ENCODE measurements around the gene EXOG. TPM values are rescaled to one million over a fixed set of nuclear protein-coding genes. Genes with fewer than 3 reads are reported as not detected.

EXOG gene
- total and polyA plus RNA-seq, 10 of the 15 experiments (the other 5 are each of a cell fraction or from before 2014, with no cell fraction given), result 7.8 to 20.9 (median 19.6) TPM

- CTCF ChIA-PET, result interaction anchor here (0.6 to 1.8 kb wide), 3 partner anchors 32 to 102 kb away, joined by 3 to 5 read pairs (median 4); no protein-coding TSS in a partner anchor
- Histone ChIP-seq H3K27me3 (replicated peaks in 1 of 2; ENCODE audit: control insufficient read depth in 2 of 2, insufficient read depth in 2 of 2, low read length in 1 of 2) (no peaks in the 10 kb centered on the region), H3K36me3 (ENCODE audit: control insufficient read depth in 2 of 2, insufficient read depth in 2 of 2, low read length in 1 of 2) (no peaks in the 10 kb centered on the region), H3K4me1 (ENCODE audit: control insufficient read depth, insufficient read depth, low read length) (no peaks in the 10 kb centered on the region), H4K20me1 (ENCODE audit: control insufficient read depth, insufficient read depth) (no peaks in the 10 kb centered on the region), H3K9me3 (replicated peaks; ENCODE audit: control insufficient read depth, insufficient read depth, low read length) (no peaks in the 10 kb centered on the region; the same call in 2 of the 3 replicates), H2AFZ (ENCODE audit: control insufficient read depth, low read depth, low read length) (no peak overlapping the region), H3K4me3 (no peak overlapping the region), H3K79me2 (ENCODE audit: control insufficient read depth, insufficient read depth, low read length) (no peaks in the 10 kb centered on the region), H3K4me2 (ENCODE audit: control insufficient read depth, insufficient read depth) (no peak overlapping the region), H3K27ac (ENCODE audit: control insufficient read depth, insufficient read depth) (no peak overlapping the region), H3K9ac (ENCODE audit: control insufficient read depth, insufficient read depth, low read length) (no peak overlapping the region)
- SMC1A ChIA-PET (ENCODE audit: uncharacterized antibody, unreplicated experiment), result interaction anchor here (0.7 kb wide), 1 partner anchor 285 kb away, joined by 3 read pairs; no protein-coding TSS in a partner anchor
- 35% methylated on average over 2 of the region's 2 CpGs for WGBS (ENCODE audit: insufficient coverage, insufficient replicate concordance, low lambda C conversion rate, missing lambda C conversion rate)
- in situ Hi-C loops (cut with MboI) (no loop called here), intact Hi-C loops (cut with micrococcal nuclease; ENCODE audit: unreplicated experiment) (no loop called here)
- FAIRE-seq (no peak), DNase-seq (ENCODE audit: low read depth, low spot score) (no peak), ATAC-seq (no peak)
- TF ChIP-seq KAT2A (conservative IDR thresholded peaks at IDR 0.05; ENCODE audit: control insufficient read depth, low read depth, low read length), result no peak
- TF ChIP-seq CEBPZ (IDR thresholded peaks at IDR 0.05; ENCODE audit: low read depth, low read length), result no peak
- TF ChIP-seq ATF3 (IDR thresholded peaks at IDR 0.05; ENCODE audit: borderline replicate concordance, extremely low read depth, low read depth, low read length), result no peak
- TF ChIP-seq ZBTB33 (IDR thresholded peaks at IDR 0.05), result no peak
- no peak for TF ChIP-seq CHD2 (IDR thresholded peaks at IDR 0.05; ENCODE audit: borderline replicate concordance, low read depth, low read length)
- no peak for TF ChIP-seq ZNF384 (IDR thresholded peaks at IDR 0.05; ENCODE audit: borderline replicate concordance, low read depth, low read length)
- TF ChIP-seq DPF2 (IDR thresholded peaks at IDR 0.05), result no peak
- no peak for TF ChIP-seq ZZZ3 (IDR thresholded peaks at IDR 0.05; ENCODE audit: control insufficient read depth, insufficient read length, low read depth)
- no peak for TF ChIP-seq ELK1 (IDR thresholded peaks at IDR 0.05; ENCODE audit: low read depth, low read length)
- TF ChIP-seq SUPT20H (IDR thresholded peaks at IDR 0.05; ENCODE audit: borderline replicate concordance, control insufficient read depth, low read depth, low read length), result no peak
- TF ChIP-seq JUND (IDR thresholded peaks at IDR 0.05; ENCODE audit: low read depth, low read length), result no peak
- no peak for TF ChIP-seq CEBPB (IDR thresholded peaks at IDR 0.05; ENCODE audit: borderline replicate concordance in 1 of 2, low read depth in 2 of 2, low read length in 2 of 2)
- TF ChIP-seq FOXK2 (IDR thresholded peaks at IDR 0.05), result no peak
- no peak for TF ChIP-seq ESRRA (IDR thresholded peaks at IDR 0.05; ENCODE audit: low read length)
- TF ChIP-seq STAT1 (conservative IDR thresholded peaks at IDR 0.05), result no peak
- RAD21 ChIA-PET (ENCODE audit: unreplicated experiment), result no interaction called here
- POLR2A ChIA-PET, result no interaction called here
- no TSS peak for BruUV-seq (replicated peaks)
Observed at GRCh38 chr3:38553071-38553470, 56.9 kb downstream of the EXOG start.
